Lung (tissue), 12 donors: Measurements from ENCODE around the gene AFAP1L2. TPM values are rescaled to one million over a fixed set of nuclear protein-coding genes. Genes with fewer than 3 reads are reported as not detected.
A peak's percentile ranks its signal among the peaks of the same experiment; 100 is the strongest.

ENCODE experiments used
- ATAC-seq: fragments of 200-7000 bp; cut with Tn5 transposase; one replicate; pipeline ENCODE4 v1.9.1; 2020; ENCODE audit warnings: moderate number of reproducible peaks; ENCODE audit not compliant: insufficient read depth, low FRiP score
- DNase-seq, 3 donors: peaks; one replicate each; pipeline ENCODE4 v3.0.0-alpha.2; 2013 to 2017
- H3K27ac ChIP-seq, 2 donors: one replicate each; pipeline ENCODE4 v1.5.1; 2013; ENCODE audit warnings: mild to moderate bottlenecking in 2 of 2, moderate library complexity in 2 of 2, control low read depth in 1 of 2, inconsistent platforms in 1 of 2, low read depth in 1 of 2, low read length in 1 of 2
- H3K27me3 ChIP-seq, 3 donors: one replicate each; pipeline ENCODE4 v1.5.1; 2013; ENCODE audit warnings: low read length in 2 of 3; ENCODE audit not compliant: control insufficient read depth in 3 of 3, insufficient read depth in 3 of 3
- H3K36me3 ChIP-seq, 4 donors: one replicate each; pipeline ENCODE4 v1.5.1; 2013; ENCODE audit warnings: low read length in 4 of 4, mild to moderate bottlenecking in 1 of 4, moderate library complexity in 1 of 4; ENCODE audit not compliant: control insufficient read depth in 4 of 4, insufficient read depth in 4 of 4
- H3K4me1 ChIP-seq, 5 donors: one replicate each; pipeline ENCODE4 v1.5.1; 2013; ENCODE audit warnings: low read length in 5 of 5, mild to moderate bottlenecking in 2 of 5, moderate library complexity in 1 of 5; ENCODE audit not compliant: control insufficient read depth in 5 of 5, insufficient read depth in 5 of 5
- H3K4me3 ChIP-seq: one replicate; pipeline ENCODE4 v1.5.1; 2013; ENCODE audit warnings: mild to moderate bottlenecking, control low read depth, moderate library complexity
- H3K9ac ChIP-seq, 2 donors: one replicate each; pipeline ENCODE4 v1.5.1; 2013; ENCODE audit warnings: low read length in 2 of 2, control low read depth in 1 of 2; ENCODE audit not compliant: insufficient read depth in 1 of 2
- H3K9me3 ChIP-seq, 4 donors: one replicate each; pipeline ENCODE4 v1.5.1; 2013; ENCODE audit warnings: low read length in 3 of 4, mild to moderate bottlenecking in 1 of 4, moderate library complexity in 1 of 4; ENCODE audit not compliant: control insufficient read depth in 4 of 4, insufficient read depth in 3 of 4
- WGBS, 2 donors: extraction: QIAGEN DNeasy Blood & Tissue Kit; methylation state at CpG; one replicate each; pipeline ENCODE4 v1.1.7; 2013; 5-methylcytosine and 5-hydroxymethylcytosine counted together
- polyA plus RNA-seq, 2 donors: library from polyadenylated mRNA; stranded (reverse); fragments of 200-250 nt; gene quantifications; one replicate each; pipeline ENCODE4 v1.2.1, GENCODE V29; 2013
- total RNA-seq, 2 donors: library from RNA; depleted of rRNA in 1 of 2; stranded (reverse); fragments of >200 nt in 1 of 2; gene quantifications; one replicate each; pipeline ENCODE4 v1.2.1, GENCODE V29; 2014 to 2021
- TF ChIP-seq, protein P1 (sequence below): IDR thresholded peaks from 2 replicates; pipeline ENCODE4 v1.5.1; 2012; ENCODE audit warnings: mild to moderate bottlenecking; ENCODE audit errors: control extremely low read depth, extremely low read depth
- donor health status: control.
- donor health status: control.
- donor health status: Bipolar disorder and iron deficiency.
- donor health status: healthy.
- donor health status: DM: yes; HTN: yes; CAD: no.

Gene AFAP1L2
- total and polyA plus RNA-seq, 4 donors, result 2.0 to 21.0 (median 5.8) TPM

DNA sequence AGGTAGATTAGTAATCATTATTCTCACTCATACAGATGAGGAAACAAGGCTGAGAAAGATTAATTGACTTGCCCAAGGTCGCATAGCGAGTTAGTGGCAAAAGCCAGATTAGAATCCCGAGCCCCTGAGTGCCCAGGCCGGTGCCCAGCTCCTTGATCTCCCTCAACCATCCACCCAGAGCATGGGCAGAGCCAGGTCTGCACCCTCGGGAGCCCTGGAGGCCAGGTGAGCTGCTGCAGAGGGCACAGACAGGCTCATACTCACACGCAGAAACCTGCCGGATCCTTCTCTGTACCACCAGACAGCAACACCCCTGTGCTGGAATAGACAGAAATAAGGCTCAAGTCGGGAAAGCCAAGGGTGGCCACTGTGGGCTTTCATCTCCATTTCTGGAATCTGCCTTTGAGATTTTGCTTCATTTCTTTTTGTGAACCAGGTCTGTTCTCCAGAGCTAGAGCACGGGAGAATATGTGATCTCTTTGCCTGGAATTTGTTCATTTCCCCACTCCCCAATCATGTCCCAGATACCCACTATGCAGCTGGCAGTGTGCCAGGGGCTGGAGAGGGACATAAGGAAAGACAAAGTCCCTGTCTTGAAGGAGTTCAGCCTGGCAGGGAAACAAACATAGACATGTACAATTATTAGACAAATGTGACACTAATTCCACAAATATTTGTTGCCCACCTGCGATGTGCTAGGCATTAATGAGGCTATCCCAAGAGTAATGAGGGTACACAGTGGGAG is 5.5 kb downstream of the AFAP1L2 start:
- H3K27me3 ChIP-seq, result peaks cover 0 to 2% (median 0%) of the 10 kb centered on the region in 3 donors
- H3K36me3 ChIP-seq, result peaks cover 0 to 4% (median 0%) of the 10 kb centered on the region in 4 donors
- no peak for ATAC-seq
- peak in 1 of 3 donors; percentile 13 for DNase-seq
- TF ChIP-seq, protein P1, sequence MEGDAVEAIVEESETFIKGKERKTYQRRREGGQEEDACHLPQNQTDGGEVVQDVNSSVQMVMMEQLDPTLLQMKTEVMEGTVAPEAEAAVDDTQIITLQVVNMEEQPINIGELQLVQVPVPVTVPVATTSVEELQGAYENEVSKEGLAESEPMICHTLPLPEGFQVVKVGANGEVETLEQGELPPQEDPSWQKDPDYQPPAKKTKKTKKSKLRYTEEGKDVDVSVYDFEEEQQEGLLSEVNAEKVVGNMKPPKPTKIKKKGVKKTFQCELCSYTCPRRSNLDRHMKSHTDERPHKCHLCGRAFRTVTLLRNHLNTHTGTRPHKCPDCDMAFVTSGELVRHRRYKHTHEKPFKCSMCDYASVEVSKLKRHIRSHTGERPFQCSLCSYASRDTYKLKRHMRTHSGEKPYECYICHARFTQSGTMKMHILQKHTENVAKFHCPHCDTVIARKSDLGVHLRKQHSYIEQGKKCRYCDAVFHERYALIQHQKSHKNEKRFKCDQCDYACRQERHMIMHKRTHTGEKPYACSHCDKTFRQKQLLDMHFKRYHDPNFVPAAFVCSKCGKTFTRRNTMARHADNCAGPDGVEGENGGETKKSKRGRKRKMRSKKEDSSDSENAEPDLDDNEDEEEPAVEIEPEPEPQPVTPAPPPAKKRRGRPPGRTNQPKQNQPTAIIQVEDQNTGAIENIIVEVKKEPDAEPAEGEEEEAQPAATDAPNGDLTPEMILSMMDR, result no peak
- H3K9me3 ChIP-seq, result peaks cover 0 to 2% (median 0%) of the 10 kb centered on the region in 4 donors
- WGBS, 2 donors, result 85 to 92% methylated on average over 10 of the region's 10 CpGs
- no peak overlapping the region for H3K4me3 ChIP-seq
- no peak overlapping the region for H3K27ac ChIP-seq
- H3K9ac ChIP-seq, result peak overlapping the region in 1 of 2 donors; percentile 36
- H3K4me1 ChIP-seq, result peaks cover 0 to 78% (median 22%) of the 10 kb centered on the region in 5 donors

DNA sequence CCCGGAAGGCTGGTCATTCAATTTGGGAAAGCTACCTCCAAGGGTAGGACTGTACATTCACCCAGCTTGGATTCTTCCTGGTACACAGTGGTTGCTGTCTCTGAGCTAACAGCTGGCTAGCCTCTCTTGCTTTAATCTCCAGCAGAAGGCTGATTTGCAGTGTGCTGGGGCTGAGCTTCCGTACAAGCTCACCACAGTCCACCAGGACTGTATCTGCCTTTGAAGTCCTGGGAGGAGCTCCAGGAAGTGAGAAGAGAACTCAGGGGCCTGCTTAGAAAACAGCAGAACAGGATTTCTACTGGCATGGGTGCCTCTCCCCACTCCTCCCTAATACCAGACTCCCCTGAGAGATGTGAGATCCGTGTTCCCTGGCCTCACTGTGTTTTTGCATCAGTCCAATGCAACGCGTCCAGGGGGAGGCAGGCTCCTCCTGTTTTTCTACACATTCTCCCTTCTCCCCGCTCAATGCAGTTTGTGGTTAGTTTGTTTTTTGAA is 6.6 kb downstream of the AFAP1L2 start:
- H3K9ac ChIP-seq, result peak overlapping the region in 1 of 2 donors; percentile 36

DNA sequence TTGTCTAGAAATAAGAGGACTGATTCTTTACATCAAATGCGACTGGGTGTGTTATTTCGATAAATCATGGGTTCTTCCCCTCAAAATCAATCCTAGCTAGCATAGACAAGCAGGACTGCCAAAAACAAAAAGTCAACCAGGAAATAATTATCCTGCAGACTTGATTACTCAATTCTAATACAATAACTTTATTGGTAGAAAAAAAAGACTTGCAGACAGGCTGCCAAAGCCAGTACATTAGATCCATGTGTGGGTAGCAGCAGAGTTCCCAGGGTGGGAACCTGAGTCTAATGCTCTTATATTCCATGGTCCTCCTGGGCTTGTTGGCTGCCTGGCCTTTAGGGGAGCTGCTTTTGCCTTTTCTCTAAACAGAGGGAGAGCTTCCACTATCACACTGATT is 7.8 kb downstream of the AFAP1L2 start:
- Histone ChIP-seq H3K9me3 (peaks cover 0 to 2% (median 0%) of the 10 kb centered on the region in 4 donors), H3K4me3 (no peak overlapping the region), H3K36me3 (peaks cover 0 to 5% (median 0%) of the 10 kb centered on the region in 4 donors), H3K4me1 (peaks cover 0 to 66% (median 22%) of the 10 kb centered on the region in 5 donors), H3K27ac (no peak overlapping the region), H3K27me3 (no peaks in the 10 kb centered on the region), H3K9ac (no peak overlapping the region)
- ATAC-seq, result no peak
- TF ChIP-seq, protein P1, result no peak
- no peak for DNase-seq
- WGBS, 2 donors, result 95% methylated on average over 2 of the region's 2 CpGs

More for the DNA sequence above, 6.6 kb downstream of the AFAP1L2 start:
- WGBS, 2 donors, result 54 to 60% methylated on average over 6 of the region's 6 CpGs
- Histone ChIP-seq H3K4me3 (no peak overlapping the region), H3K27me3 (no peaks in the 10 kb centered on the region), H3K9me3 (peaks cover 0 to 2% (median 0%) of the 10 kb centered on the region in 4 donors), H3K27ac (peak overlapping the region in 1 of 2 donors; percentile 10), H3K4me1 (peaks cover 0 to 74% (median 22%) of the 10 kb centered on the region in 5 donors), H3K36me3 (peaks cover 0 to 4% (median 0%) of the 10 kb centered on the region in 4 donors)
- TF ChIP-seq, protein P1, result no peak
- peak; percentile 28 to 67 (median 38) for DNase-seq
- ATAC-seq, result no peak
